Measurements from ENCODE around the gene LSM7. TPM values are rescaled to one million over a fixed set of nuclear protein-coding genes. Genes with fewer than 3 reads are reported as not detected.

Gene LSM7
- total and polyA plus RNA-seq, 7 experiments from 2014 or later, result 79.4 to 182 (median 103) TPM

DNA sequence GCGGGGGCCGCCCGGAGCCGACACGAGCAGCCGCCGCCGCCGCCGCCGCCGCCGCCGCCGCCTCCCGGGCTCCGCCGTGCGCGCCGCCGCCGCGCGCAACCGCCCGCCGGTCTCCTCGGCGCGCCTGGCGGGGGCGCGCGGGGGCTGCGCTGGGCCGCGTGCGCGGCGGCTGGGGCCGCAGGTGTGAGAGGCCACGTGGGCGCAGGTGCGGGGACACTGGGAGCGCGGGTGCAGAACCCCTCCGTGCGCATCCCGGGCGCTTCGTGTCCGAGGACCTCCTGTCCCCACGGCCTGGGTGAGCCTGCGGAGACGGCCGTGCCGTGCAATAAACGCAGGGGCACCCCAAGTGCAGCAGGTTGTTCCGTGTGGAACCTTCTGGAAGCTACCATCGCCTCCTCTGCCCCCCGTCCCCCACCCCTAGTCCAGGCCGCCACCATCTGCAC is 20.3 kb downstream of the LSM7 start, which contains the start of gene LINGO3:
TSS of gene LINGO3 (minus strand) at position 41 of the 443 bp plus-strand sequence. CDS start 16,378 bp downstream, outside the sequence.
- POLR2A ChIA-PET, result interaction anchor here (0.7 to 1.3 kb wide), 2 partner anchors 9 to 22 kb away, joined by 3 to 4 read pairs; no protein-coding TSS in a partner anchor
- H3K27me3 ChIP-seq (ENCODE audit: control insufficient read depth in 2 of 2, insufficient read depth in 2 of 2, low read length in 2 of 2), result peaks cover 0 to 9% of the 10 kb centered on the region in 2 donors
- Mint-ChIP-seq H3K27ac (peak within 1 kb of the TSS in 2 of 9 donors; percentile 65 to 81), H3K9me3 (peaks cover 0 to 1% (median 0%) of the 10 kb centered on the region in 11 donors), H3K4me3 (peak within 1 kb of the TSS; percentile 43 to 82 (median 68)), H3K36me3 (peaks cover 0 to 2% (median 0%) of the 10 kb centered on the region in 5 donors), H3K4me1 (peaks cover 0 to 19% (median 9%) of the 10 kb centered on the region in 7 donors), H3K27me3 (peaks cover 24 to 74% (median 43%) of the 10 kb centered on the region in 5 donors)
- H3K27ac ChIP-seq (ENCODE audit: low read depth, low read length), result no peak within 1 kb of the TSS
- DNase-seq (no peak), ATAC-seq (peak; percentile 63)
- intact Hi-C loops (cut with micrococcal nuclease), result no loop called here
- H3K9me3 ChIP-seq (ENCODE audit: control insufficient read depth in 2 of 3, low read length in 3 of 3), result no peaks in the 10 kb centered on the region
- peaks cover 0 to 5% of the 10 kb centered on the region in 2 donors for H3K4me1 ChIP-seq (ENCODE audit: control insufficient read depth in 2 of 2, insufficient read depth in 2 of 2, low read length in 2 of 2)
- no peaks in the 10 kb centered on the region for H3K36me3 ChIP-seq (ENCODE audit: control insufficient read depth in 2 of 3, insufficient read depth in 3 of 3, low read length in 3 of 3)
- CTCF ChIA-PET, result no interaction called here
- no peak within 1 kb of the TSS for H3K4me3 ChIP-seq (ENCODE audit: low read length)

DNA sequence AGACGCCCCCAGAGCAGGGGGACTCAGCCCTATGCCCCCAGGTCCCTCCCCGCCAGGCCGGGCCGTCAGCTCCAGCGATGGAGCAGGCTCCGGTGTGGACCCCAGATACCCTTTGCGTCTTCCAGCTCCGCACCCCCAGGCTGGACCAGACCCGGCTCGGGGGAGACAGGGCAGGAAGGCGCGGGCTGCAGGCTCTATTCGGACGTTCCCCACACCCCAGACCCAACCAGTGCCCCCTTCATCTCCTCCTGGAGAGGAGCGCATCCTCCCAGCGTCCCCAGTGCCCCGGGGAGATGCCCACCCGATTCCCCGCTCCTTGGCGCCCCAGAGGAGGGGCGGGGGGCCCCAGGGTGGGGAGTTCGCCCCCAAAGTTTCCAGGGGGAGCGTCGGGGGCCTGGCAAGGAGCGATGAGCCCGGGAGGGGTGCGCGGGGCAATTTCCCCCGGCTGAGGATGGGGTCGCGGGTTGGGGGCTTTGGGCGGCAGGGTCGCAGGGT is 20.8 kb downstream of the LSM7 start:
- H3K27me3 Mint-ChIP-seq, result peaks cover 21 to 76% (median 41%) of the 10 kb centered on the region in 5 donors
- peaks cover 0 to 9% of the 10 kb centered on the region in 2 donors for H3K27me3 ChIP-seq (ENCODE audit: control insufficient read depth in 2 of 2, insufficient read depth in 2 of 2, low read length in 2 of 2)
- no peaks in the 10 kb centered on the region for H3K9me3 ChIP-seq (ENCODE audit: control insufficient read depth in 2 of 3, low read length in 3 of 3)
- no peaks in the 10 kb centered on the region for H3K36me3 ChIP-seq (ENCODE audit: control insufficient read depth in 2 of 3, insufficient read depth in 3 of 3, low read length in 3 of 3)
- DNase-seq (no peak), ATAC-seq (no peak)
- no peak overlapping the region for H3K27ac ChIP-seq (ENCODE audit: low read depth, low read length)
- H3K27ac Mint-ChIP-seq, result no peak overlapping the region
- intact Hi-C loops (cut with micrococcal nuclease), result no loop called here
- peaks cover 0 to 8% of the 10 kb centered on the region in 2 donors for H3K4me1 ChIP-seq (ENCODE audit: control insufficient read depth in 2 of 2, insufficient read depth in 2 of 2, low read length in 2 of 2)
- peaks cover 5 to 25% (median 14%) of the 10 kb centered on the region in 7 donors for H3K4me1 Mint-ChIP-seq
- CTCF ChIA-PET, result no interaction called here
- peaks cover 0 to 6% (median 0%) of the 10 kb centered on the region in 5 donors for H3K36me3 Mint-ChIP-seq
- POLR2A ChIA-PET, result interaction anchor here (0.7 to 1.3 kb wide), 2 partner anchors 9 to 23 kb away, joined by 3 to 4 read pairs; no protein-coding TSS in a partner anchor
- peaks cover 0 to 1% (median 0%) of the 10 kb centered on the region in 11 donors for H3K9me3 Mint-ChIP-seq
- peak overlapping the region in 2 of 10 donors; percentile 14 to 34 for H3K4me3 Mint-ChIP-seq
- no peak overlapping the region for H3K4me3 ChIP-seq (ENCODE audit: low read length)

DNA sequence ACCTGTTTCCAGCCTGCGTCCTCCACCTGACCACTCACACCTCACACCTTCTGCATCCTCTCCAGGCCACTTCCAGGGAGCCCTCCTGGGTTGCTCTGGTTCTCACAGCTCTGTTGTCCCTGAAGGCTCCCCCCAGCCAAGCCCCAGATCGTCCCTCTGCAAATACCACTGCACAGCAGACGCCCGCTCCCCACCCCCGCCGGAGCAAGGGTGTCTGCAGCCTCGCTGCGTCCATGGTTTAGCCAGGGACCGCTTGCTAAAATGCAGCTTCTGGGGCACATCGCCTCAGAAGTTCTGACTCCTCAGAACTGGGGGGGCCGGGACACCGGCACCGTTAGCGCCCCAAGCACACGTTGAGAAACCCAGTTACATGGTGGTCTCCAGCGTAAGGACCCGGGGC is 21.4 kb downstream of the LSM7 start:
- peaks cover 0 to 8% of the 10 kb centered on the region in 2 donors for H3K4me1 ChIP-seq (ENCODE audit: control insufficient read depth in 2 of 2, insufficient read depth in 2 of 2, low read length in 2 of 2)
- no peak overlapping the region for H3K4me3 ChIP-seq (ENCODE audit: low read length)
- Mint-ChIP-seq H3K27me3 (peaks cover 21 to 74% (median 40%) of the 10 kb centered on the region in 5 donors), H3K36me3 (peaks cover 0 to 6% (median 0%) of the 10 kb centered on the region in 5 donors), H3K9me3 (peaks cover 0 to 1% (median 0%) of the 10 kb centered on the region in 11 donors), H3K4me3 (peak overlapping the region in 5 of 10 donors; percentile 10 to 42 (median 18)), H3K4me1 (peaks cover 5 to 25% (median 15%) of the 10 kb centered on the region in 7 donors), H3K27ac (no peak overlapping the region)
- peaks cover 0 to 9% of the 10 kb centered on the region in 2 donors for H3K27me3 ChIP-seq (ENCODE audit: control insufficient read depth in 2 of 2, insufficient read depth in 2 of 2, low read length in 2 of 2)
- ATAC-seq (no peak), DNase-seq (no peak)
- ChIA-PET POLR2A (no interaction called here), CTCF (no interaction called here)
- intact Hi-C loops (cut with micrococcal nuclease), result no loop called here
- no peaks in the 10 kb centered on the region for H3K36me3 ChIP-seq (ENCODE audit: control insufficient read depth in 2 of 3, insufficient read depth in 3 of 3, low read length in 3 of 3)
- no peaks in the 10 kb centered on the region for H3K9me3 ChIP-seq (ENCODE audit: control insufficient read depth in 2 of 3, low read length in 3 of 3)
- H3K27ac ChIP-seq (ENCODE audit: low read depth, low read length), result no peak overlapping the region

DNA sequence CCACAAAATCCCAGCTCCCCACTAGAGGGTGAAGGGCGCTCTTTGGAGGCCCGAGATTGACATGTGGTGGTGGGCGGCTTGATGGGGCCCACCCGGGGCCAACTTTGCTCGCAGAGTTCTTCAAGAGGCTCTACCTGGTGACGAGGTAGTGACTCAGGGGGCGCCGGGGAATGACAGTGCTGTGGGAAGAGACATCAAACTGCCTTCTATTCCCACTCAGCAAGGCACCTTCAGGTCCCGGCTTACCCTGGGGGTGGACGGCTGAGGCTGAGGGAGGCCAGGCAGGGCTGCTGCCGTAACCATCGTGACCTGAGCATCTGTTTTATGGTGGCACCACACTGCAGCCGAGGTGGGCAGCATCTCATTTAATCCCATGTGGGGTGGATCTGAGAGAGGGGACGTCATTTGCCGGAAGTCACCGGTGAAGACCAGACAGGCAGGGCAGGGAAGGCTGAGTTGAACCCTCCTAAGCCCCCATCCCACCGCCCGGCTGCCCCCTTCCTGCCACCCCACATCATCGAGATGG is 22.0 kb downstream of the LSM7 start:
- peaks cover 6 to 25% (median 15%) of the 10 kb centered on the region in 7 donors for H3K4me1 Mint-ChIP-seq
- peaks cover 0 to 1% (median 0%) of the 10 kb centered on the region in 11 donors for H3K9me3 Mint-ChIP-seq
- no peaks in the 10 kb centered on the region for H3K36me3 ChIP-seq (ENCODE audit: control insufficient read depth in 2 of 3, insufficient read depth in 3 of 3, low read length in 3 of 3)
- peaks cover 21 to 77% (median 40%) of the 10 kb centered on the region in 5 donors for H3K27me3 Mint-ChIP-seq
- no peak overlapping the region for H3K27ac Mint-ChIP-seq
- H3K27me3 ChIP-seq (ENCODE audit: control insufficient read depth in 2 of 2, insufficient read depth in 2 of 2, low read length in 2 of 2), result peaks cover 0 to 9% of the 10 kb centered on the region in 2 donors
- ChIA-PET CTCF (no interaction called here), POLR2A (no interaction called here)
- intact Hi-C loops (cut with micrococcal nuclease), result no loop called here
- H3K4me1 ChIP-seq (ENCODE audit: control insufficient read depth in 2 of 2, insufficient read depth in 2 of 2, low read length in 2 of 2), result peaks cover 0 to 8% of the 10 kb centered on the region in 2 donors
- DNase-seq (no peak), ATAC-seq (no peak)
- no peaks in the 10 kb centered on the region for H3K9me3 ChIP-seq (ENCODE audit: control insufficient read depth in 2 of 3, low read length in 3 of 3)
- no peak overlapping the region for H3K4me3 ChIP-seq (ENCODE audit: low read length)
- no peak overlapping the region for H3K27ac ChIP-seq (ENCODE audit: low read depth, low read length)
- peak overlapping the region in 2 of 10 donors; percentile 10 to 34 for H3K4me3 Mint-ChIP-seq
- H3K36me3 Mint-ChIP-seq, result peaks cover 0 to 6% (median 0%) of the 10 kb centered on the region in 5 donors

DNA sequence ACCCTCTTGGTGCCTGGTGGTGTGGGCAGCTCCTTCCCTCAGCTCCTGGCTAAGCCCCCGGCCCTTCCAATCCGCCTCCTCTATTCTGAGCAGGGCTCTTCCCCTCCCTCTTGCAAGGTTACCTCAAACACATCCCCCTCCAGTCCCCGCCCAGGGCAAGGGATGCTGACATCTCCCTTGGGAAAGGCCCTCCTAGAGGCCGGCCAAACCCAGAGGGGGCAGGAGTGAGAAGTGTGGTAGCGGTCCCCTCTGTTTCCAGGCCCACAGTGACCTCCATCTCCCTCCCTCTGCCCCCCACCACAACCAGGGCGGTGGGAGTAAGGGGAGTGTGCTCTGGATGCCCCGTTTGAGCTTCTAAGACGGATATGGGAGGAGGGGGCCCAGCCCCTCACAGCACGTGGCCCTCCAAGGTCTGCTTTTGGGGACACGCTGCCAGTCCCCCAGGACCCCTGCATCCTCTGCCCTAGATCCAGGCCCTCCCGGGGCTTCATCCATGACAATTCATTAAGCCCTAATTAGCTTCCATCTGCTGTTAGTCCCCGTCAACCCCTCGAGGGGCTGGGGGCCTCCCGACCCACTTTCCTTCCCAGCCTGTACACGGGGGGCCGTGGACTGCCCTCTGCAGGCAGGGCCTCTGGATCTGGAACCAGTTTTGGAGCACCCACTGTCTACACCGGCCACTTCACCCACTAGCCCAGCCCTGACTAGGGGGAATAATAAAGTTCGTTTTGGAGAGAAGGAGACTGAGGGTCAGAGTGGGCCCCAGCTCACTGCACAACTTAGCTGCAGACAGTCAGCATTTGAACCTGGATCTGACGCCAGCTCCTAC is 22.7 kb downstream of the LSM7 start:
- no peaks in the 10 kb centered on the region for H3K36me3 ChIP-seq (ENCODE audit: control insufficient read depth in 2 of 3, insufficient read depth in 3 of 3, low read length in 3 of 3)
- Mint-ChIP-seq H3K4me3 (no peak overlapping the region), H3K4me1 (peaks cover 7 to 25% (median 15%) of the 10 kb centered on the region in 7 donors), H3K9me3 (peaks cover 0 to 1% (median 0%) of the 10 kb centered on the region in 11 donors), H3K36me3 (peaks cover 0 to 6% (median 0%) of the 10 kb centered on the region in 5 donors), H3K27ac (peak overlapping the region in 1 of 9 donors; percentile 23), H3K27me3 (peaks cover 21 to 80% (median 40%) of the 10 kb centered on the region in 5 donors)
- DNase-seq (no peak), ATAC-seq (no peak)
- no peak overlapping the region for H3K4me3 ChIP-seq (ENCODE audit: low read length)
- H3K27me3 ChIP-seq (ENCODE audit: control insufficient read depth in 2 of 2, insufficient read depth in 2 of 2, low read length in 2 of 2), result peaks cover 0 to 9% of the 10 kb centered on the region in 2 donors
- ChIA-PET POLR2A (no interaction called here), CTCF (interaction anchor here (0.6 kb wide), 1 partner anchor 208 kb away, joined by 3 read pairs; no protein-coding TSS in a partner anchor)
- no peak overlapping the region for H3K27ac ChIP-seq (ENCODE audit: low read depth, low read length)
- no peaks in the 10 kb centered on the region for H3K9me3 ChIP-seq (ENCODE audit: control insufficient read depth in 2 of 3, low read length in 3 of 3)
- intact Hi-C loops (cut with micrococcal nuclease), result no loop called here
- peaks cover 0 to 8% of the 10 kb centered on the region in 2 donors for H3K4me1 ChIP-seq (ENCODE audit: control insufficient read depth in 2 of 2, insufficient read depth in 2 of 2, low read length in 2 of 2)

DNA sequence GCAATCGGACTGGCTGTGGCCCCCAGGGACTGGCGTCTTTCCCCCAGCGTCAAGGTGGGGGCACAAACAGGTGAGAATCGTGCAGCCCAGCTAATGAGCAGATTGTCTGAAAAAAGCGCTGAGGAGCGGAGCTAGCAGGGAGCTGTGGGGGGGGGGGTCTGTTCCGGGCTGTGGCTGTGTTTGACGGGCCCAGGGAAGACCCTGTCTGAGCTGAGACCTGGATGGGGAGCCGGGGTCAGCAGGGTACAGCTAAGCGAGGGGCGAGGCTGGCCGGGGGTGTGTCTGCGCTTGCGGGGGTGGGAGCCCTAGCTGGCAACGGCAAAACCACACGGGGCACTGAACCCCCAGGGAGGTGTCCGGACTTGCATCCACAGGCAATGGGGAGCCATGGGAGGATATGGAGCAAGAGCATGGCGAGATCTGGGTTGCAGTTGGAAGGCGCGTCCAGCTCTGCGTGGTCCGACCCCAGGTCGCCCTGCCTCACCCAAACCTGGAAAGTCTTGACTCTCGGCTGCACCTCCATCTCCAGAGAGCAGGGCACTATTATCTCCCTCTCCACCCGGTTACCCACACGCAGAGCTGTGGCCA is 25.1 kb downstream of the LSM7 start:
- Mint-ChIP-seq H3K27me3 (peaks cover 8 to 58% (median 25%) of the 10 kb centered on the region in 5 donors), H3K9me3 (no peaks in the 10 kb centered on the region), H3K27ac (peak overlapping the region in 3 of 9 donors; percentile 39 to 73 (median 73)), H3K4me3 (peak overlapping the region; percentile 9 to 88 (median 76)), H3K4me1 (peaks cover 6 to 17% (median 11%) of the 10 kb centered on the region in 7 donors), H3K36me3 (peaks cover 0 to 4% (median 0%) of the 10 kb centered on the region in 5 donors)
- Histone ChIP-seq H3K36me3 (ENCODE audit: control insufficient read depth in 2 of 3, insufficient read depth in 3 of 3, low read length in 3 of 3) (no peaks in the 10 kb centered on the region), H3K27me3 (ENCODE audit: control insufficient read depth in 2 of 2, insufficient read depth in 2 of 2, low read length in 2 of 2) (peaks cover 0 to 2% of the 10 kb centered on the region in 2 donors), H3K4me1 (ENCODE audit: control insufficient read depth in 2 of 2, insufficient read depth in 2 of 2, low read length in 2 of 2) (peaks cover 0 to 8% of the 10 kb centered on the region in 2 donors), H3K27ac (ENCODE audit: low read depth, low read length) (no peak overlapping the region), H3K9me3 (ENCODE audit: control insufficient read depth in 2 of 3, low read length in 3 of 3) (no peaks in the 10 kb centered on the region), H3K4me3 (ENCODE audit: low read length) (no peak overlapping the region)
- intact Hi-C loops (cut with micrococcal nuclease), result no loop called here
- DNase-seq (no peak), ATAC-seq (no peak)
- CTCF ChIA-PET, result no interaction called here
- POLR2A ChIA-PET, result interaction anchor here (0.6 to 1.7 kb wide), 8 partner anchors 8 to 31 kb away, joined by 4 to 8 read pairs (median 4); partner anchors contain the start of genes LSM7 and SPPL2B
